Fibroblast of lung (primary cell): ENCODE data around the gene RNGTT. TPM values are rescaled to one million over a fixed set of nuclear protein-coding genes. Genes with fewer than 3 reads are reported as not detected.

ENCODE experiments used
- DNase-seq, 2 donors: peaks; one replicate each; pipeline versions ENCODE4 v3.0.0 to v3.0.0-alpha.2; 2010; ENCODE audit warnings: low read depth in 2 of 2
- H2AFZ ChIP-seq: 2 replicates; pipeline ENCODE4 v1.5.1; 2012; ENCODE audit warnings: low read length, control low read depth, inconsistent platforms
- H3K27ac ChIP-seq: 2 replicates; pipeline ENCODE4 v1.5.1; 2011; ENCODE audit warnings: low read length, control low read depth; ENCODE audit not compliant: insufficient read depth
- H3K27me3 ChIP-seq: 2 replicates; pipeline ENCODE4 v1.5.1; 2011; ENCODE audit warnings: mild to moderate bottlenecking, low read length; ENCODE audit not compliant: control insufficient read depth, insufficient read depth
- H3K36me3 ChIP-seq: 2 replicates; pipeline ENCODE4 v1.5.1; 2011; ENCODE audit warnings: low read length; ENCODE audit not compliant: control insufficient read depth, insufficient read depth
- H3K4me1 ChIP-seq: 2 replicates; pipeline ENCODE4 v1.5.1; 2011; ENCODE audit warnings: low read length; ENCODE audit not compliant: control insufficient read depth, insufficient read depth; ENCODE audit errors: extremely low read depth
- H3K4me2 ChIP-seq: 2 replicates; pipeline ENCODE4 v1.5.1; 2011; ENCODE audit warnings: low read length, control low read depth; ENCODE audit not compliant: insufficient read depth; ENCODE audit errors: extremely low read depth
- H3K4me3 ChIP-seq, 4 experiments: fragments of 200-600 bp in 1 of 4; sonication (generic) in 1 of 4; replicated peaks in 1 of 4; 2 replicates each; pipeline ENCODE4 v1.5.1; 2011 to 2016; ENCODE audit warnings: low read length in 4 of 4, low read depth in 3 of 4, mild to moderate bottlenecking in 3 of 4, control low read depth in 2 of 4, inconsistent platforms in 1 of 4, mixed read lengths in 1 of 4; ENCODE audit not compliant: insufficient read depth in 1 of 4; ENCODE audit errors: control extremely low read depth in 1 of 4
- H3K79me2 ChIP-seq: 2 replicates; pipeline ENCODE4 v1.5.1; 2012; ENCODE audit warnings: mild to moderate bottlenecking, low read length, inconsistent platforms; ENCODE audit not compliant: control insufficient read depth, insufficient read depth
- H3K9ac ChIP-seq: 2 replicates; pipeline ENCODE4 v1.5.1; 2011; ENCODE audit warnings: mild to moderate bottlenecking, low read length, control low read depth; ENCODE audit not compliant: insufficient read depth
- H3K9me3 ChIP-seq: 2 replicates; pipeline ENCODE4 v1.5.1; 2012; ENCODE audit warnings: low read depth, low read length; ENCODE audit not compliant: control insufficient read depth, insufficient read depth
- H4K20me1 ChIP-seq: 2 replicates; pipeline ENCODE4 v1.5.1; 2011; ENCODE audit warnings: low read length; ENCODE audit not compliant: control insufficient read depth, insufficient read depth; ENCODE audit errors: extremely low read depth
- CTCF ChIP-seq, 2 donors: IDR thresholded peaks in 1 of 2; conservative IDR thresholded peaks in 1 of 2; 1 replicate in 1 of 2; 2 replicates in 1 of 2; pipeline ENCODE4 v1.5.1; 2011 to 2012; ENCODE audit warnings: low read length in 2 of 2, control low read depth in 1 of 2, inconsistent platforms in 1 of 2, low read depth in 1 of 2, mild to moderate bottlenecking in 1 of 2
- EZH2 ChIP-seq: IDR thresholded peaks from 2 replicates; pipeline ENCODE4 v1.5.1; 2012; ENCODE audit warnings: low read length, control low read depth, mild to moderate bottlenecking; ENCODE audit errors: missing control alignments
- polyA plus RNA-seq, 2 donors: library from polyadenylated mRNA; depleted of rRNA in 1 of 2; stranded (reverse) in 1 of 2; unstranded in 1 of 2; fragments of >200 nt; gene quantifications; 2 replicates each; pipeline ENCODE4 v1.2.1, GENCODE V29; 2011 to 2012; ENCODE audit warnings: missing spikeins in 1 of 2
- total RNA-seq: library from RNA; depleted of rRNA; stranded (reverse); fragments of >200 nt; gene quantifications from 2 replicates; pipeline ENCODE4 v1.2.1, GENCODE V29; 2014

Gene RNGTT
- total and polyA plus RNA-seq, 2 donors (not counting 1 experiment from before 2014, with no cell fraction given) = 10.7 to 12.7 TPM

DNA sequence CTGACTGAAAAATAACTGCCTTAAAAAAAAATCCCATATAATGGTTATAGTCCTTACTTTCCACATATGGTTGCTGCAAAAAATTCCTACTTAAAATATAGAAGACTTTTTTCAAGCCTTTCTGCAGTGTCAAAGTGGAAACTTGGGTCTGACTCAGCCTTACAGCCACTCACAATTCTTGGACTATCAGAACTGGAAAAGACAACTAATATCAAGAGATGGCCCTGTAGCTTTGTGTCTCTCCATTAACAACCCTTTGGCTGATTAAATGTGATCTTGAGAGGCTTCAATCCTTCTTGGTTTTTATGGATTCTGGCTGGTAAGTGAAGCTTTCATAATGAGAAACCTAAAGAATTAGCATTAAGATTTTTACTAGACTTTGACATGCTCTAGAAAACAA lies 307.8 kb downstream of the RNGTT start:
- Histone ChIP-seq H3K36me3 (no peaks in the 10 kb centered on the region), H3K27me3 (no peaks in the 10 kb centered on the region), H3K4me3 (no peak overlapping the region), H3K27ac (no peak overlapping the region), H3K9me3 (no peaks in the 10 kb centered on the region), H3K4me2 (no peak overlapping the region), H3K9ac (no peak overlapping the region), H4K20me1 (no peaks in the 10 kb centered on the region), H3K79me2 (no peaks in the 10 kb centered on the region), H2AFZ (no peak overlapping the region), H3K4me1 (no peaks in the 10 kb centered on the region)
- no peak for DNase-seq
- no peak for TF ChIP-seq EZH2

- no peak overlapping the region for H3K27ac ChIP-seq
- H3K27me3 ChIP-seq = no peaks in the 10 kb centered on the region
- no peak overlapping the region for H3K4me3 ChIP-seq
- H3K9ac ChIP-seq = no peak overlapping the region
- no peak for DNase-seq
- no peaks in the 10 kb centered on the region for H3K79me2 ChIP-seq
- no peak for TF ChIP-seq CTCF (conservative IDR thresholded peaks at IDR 0.05 in 1 of 2, IDR thresholded peaks at IDR 0.05 in 1 of 2; ENCODE audit: low read depth in 1 of 2, low read length in 2 of 2)
- no peak for TF ChIP-seq EZH2
- no peaks in the 10 kb centered on the region for H3K36me3 ChIP-seq
- no peaks in the 10 kb centered on the region for H4K20me1 ChIP-seq
- no peak overlapping the region for H3K4me2 ChIP-seq
- no peak overlapping the region for H2AFZ ChIP-seq
- H3K4me1 ChIP-seq = no peaks in the 10 kb centered on the region
- H3K9me3 ChIP-seq = no peaks in the 10 kb centered on the region
Observed at GRCh38 chr6:88653936-88654335, 309.5 kb downstream of the RNGTT start.

DNA sequence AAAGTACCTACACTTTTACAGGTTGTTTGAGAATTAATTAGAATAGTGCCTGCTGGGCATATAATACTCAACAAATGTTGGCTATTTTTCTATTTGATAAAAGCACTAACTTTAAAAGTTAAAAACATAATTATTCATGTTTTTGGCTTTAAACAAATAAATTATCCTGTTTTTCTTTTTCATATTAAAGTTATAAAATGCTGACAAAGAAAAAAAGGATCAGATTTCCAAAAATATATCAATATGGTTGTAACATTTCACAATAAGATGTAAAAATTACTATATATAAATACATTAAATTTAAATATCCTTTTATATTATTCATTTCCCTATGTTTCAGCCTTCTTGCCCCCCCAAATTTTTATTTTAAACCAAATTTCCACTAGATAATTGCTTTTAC lies 312.0 kb downstream of the RNGTT start:
- Histone ChIP-seq H3K9me3 (no peaks in the 10 kb centered on the region), H3K27ac (no peak overlapping the region), H2AFZ (no peak overlapping the region), H3K4me3 (no peak overlapping the region), H3K79me2 (no peaks in the 10 kb centered on the region), H3K4me1 (no peaks in the 10 kb centered on the region), H3K27me3 (no peaks in the 10 kb centered on the region), H3K4me2 (no peak overlapping the region), H3K36me3 (no peaks in the 10 kb centered on the region), H4K20me1 (no peaks in the 10 kb centered on the region), H3K9ac (no peak overlapping the region)
- no peak for TF ChIP-seq CTCF (conservative IDR thresholded peaks at IDR 0.05 in 1 of 2, IDR thresholded peaks at IDR 0.05 in 1 of 2; ENCODE audit: low read depth in 1 of 2, low read length in 2 of 2)
- DNase-seq = no peak
